Lower lobe of right lung (tissue), 2 donors: ENCODE results near the gene SLC24A3. TPM values are rescaled to one million over a fixed set of nuclear protein-coding genes. Genes with fewer than 3 reads are reported as not detected.
A peak's percentile ranks its signal among the peaks of the same experiment; 100 is the strongest.

ENCODE experiments used
- ATAC-seq, 2 donors: fragments of 200-7000 bp; cut with Tn5 transposase; one replicate each; pipeline ENCODE4 v1.9.1; 2020 to 2022; ENCODE audit warnings: mild to moderate bottlenecking in 2 of 2, moderate library complexity in 2 of 2
- DNase-seq: peaks from one replicate; pipeline ENCODE4 v3.0.0-alpha.2; 2020
- H3K27ac ChIP-seq: fragments of 200-600 bp; one replicate; pipeline ENCODE4 v1.8.0; 2022
- H3K27me3 ChIP-seq: fragments of 200-600 bp; one replicate; pipeline ENCODE4 v1.8.0; 2022; ENCODE audit warnings: low read depth
- H3K36me3 ChIP-seq: fragments of 200-600 bp; one replicate; pipeline ENCODE4 v1.8.0; 2022; ENCODE audit warnings: mild to moderate bottlenecking
- H3K4me1 ChIP-seq: fragments of 200-600 bp; one replicate; pipeline ENCODE4 v1.8.0; 2022
- H3K4me3 ChIP-seq: fragments of 200-600 bp; one replicate; pipeline ENCODE4 v1.8.0; 2022; ENCODE audit warnings: mild to moderate bottlenecking
- H3K9me3 ChIP-seq: fragments of 200-600 bp; one replicate; pipeline ENCODE4 v1.8.0; 2022
- intact Hi-C: fragments of 100-400 bp; cut with DNase I; formaldehyde crosslinking; loops from one replicate; pipeline ENCODE4 v1.11.0; 2022
- total RNA-seq: library from RNA; stranded (reverse); fragmentation: NEBNext Ultra II Directional; extraction: Animal tissue kit (Norgen Biotek cat#: 25700); gene quantifications from one replicate; pipeline ENCODE4 v1.2.1, GENCODE V29; 2021
- TF ChIP-seq, protein P1 (sequence below): fragments of 200-600 bp; IDR thresholded peaks from one replicate; pipeline ENCODE4 v1.8.0; 2022; ENCODE audit warnings: antibody characterized with exemption, mild to moderate bottlenecking
- donor health status: DM: no; HTN: yes; CAD: no; lungs with severe emphysema.

Gene SLC24A3
- total RNA-seq, 1 donor from 2014 or later: 7.9 TPM

DNA sequence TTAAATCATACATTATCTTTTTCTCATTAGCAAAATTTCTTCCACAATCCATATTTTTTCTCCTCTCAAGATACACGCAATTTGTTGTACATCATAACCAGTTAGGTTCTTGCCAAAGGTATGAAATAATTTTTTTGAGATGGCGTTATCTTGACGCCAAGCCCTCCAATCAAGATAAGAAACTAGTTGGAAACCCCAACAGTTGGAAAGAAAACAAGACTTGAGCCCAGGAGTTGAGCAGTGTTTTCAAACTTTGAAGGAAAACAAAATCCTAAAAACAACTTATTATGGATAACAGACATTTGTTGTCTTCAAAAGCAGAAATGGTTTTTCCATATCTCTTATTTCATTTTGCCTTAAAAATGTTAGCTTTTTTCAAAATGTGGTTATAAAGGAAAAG is 184.8 kb downstream of the SLC24A3 start:
- intact Hi-C loops: no loop called here
- no peak for ATAC-seq
- Histone ChIP-seq H3K9me3 (peaks cover 16% of the 10 kb centered on the region), H3K27ac (no peak overlapping the region), H3K27me3 (no peaks in the 10 kb centered on the region), H3K4me1 (no peaks in the 10 kb centered on the region), H3K4me3 (no peak overlapping the region), H3K36me3 (no peaks in the 10 kb centered on the region)
- TF ChIP-seq, protein P1, sequence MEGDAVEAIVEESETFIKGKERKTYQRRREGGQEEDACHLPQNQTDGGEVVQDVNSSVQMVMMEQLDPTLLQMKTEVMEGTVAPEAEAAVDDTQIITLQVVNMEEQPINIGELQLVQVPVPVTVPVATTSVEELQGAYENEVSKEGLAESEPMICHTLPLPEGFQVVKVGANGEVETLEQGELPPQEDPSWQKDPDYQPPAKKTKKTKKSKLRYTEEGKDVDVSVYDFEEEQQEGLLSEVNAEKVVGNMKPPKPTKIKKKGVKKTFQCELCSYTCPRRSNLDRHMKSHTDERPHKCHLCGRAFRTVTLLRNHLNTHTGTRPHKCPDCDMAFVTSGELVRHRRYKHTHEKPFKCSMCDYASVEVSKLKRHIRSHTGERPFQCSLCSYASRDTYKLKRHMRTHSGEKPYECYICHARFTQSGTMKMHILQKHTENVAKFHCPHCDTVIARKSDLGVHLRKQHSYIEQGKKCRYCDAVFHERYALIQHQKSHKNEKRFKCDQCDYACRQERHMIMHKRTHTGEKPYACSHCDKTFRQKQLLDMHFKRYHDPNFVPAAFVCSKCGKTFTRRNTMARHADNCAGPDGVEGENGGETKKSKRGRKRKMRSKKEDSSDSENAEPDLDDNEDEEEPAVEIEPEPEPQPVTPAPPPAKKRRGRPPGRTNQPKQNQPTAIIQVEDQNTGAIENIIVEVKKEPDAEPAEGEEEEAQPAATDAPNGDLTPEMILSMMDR: no peak
- no peak for DNase-seq

GRCh38 chr20:19397666-19398065 is 185.2 kb downstream of the SLC24A3 start:
- Histone ChIP-seq H3K9me3 (peaks cover 16% of the 10 kb centered on the region), H3K27ac (no peak overlapping the region), H3K27me3 (no peaks in the 10 kb centered on the region), H3K4me1 (no peaks in the 10 kb centered on the region), H3K36me3 (no peaks in the 10 kb centered on the region), H3K4me3 (no peak overlapping the region)
- TF ChIP-seq, protein P1: no peak
- DNase-seq (no peak), ATAC-seq (no peak)
- intact Hi-C loops: no loop called here

DNA sequence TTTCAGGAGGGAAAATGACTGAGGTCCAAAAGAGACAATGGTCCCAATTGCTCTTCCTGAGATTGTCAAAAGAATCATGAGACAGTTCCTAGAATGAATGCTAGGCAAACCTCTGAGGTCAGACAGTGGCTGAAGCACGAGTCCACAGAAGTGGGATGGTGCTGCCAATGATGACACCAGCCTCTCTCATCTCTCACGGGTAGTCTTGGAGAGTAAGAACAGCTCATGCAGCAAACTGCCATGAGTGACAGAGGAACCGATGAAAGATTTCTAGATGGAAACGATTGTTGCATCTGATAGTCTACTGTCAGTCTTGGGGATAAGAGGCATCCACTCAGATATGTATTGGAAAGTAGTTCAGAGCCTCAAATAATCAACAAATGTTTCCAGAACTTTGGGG is 188.7 kb downstream of the SLC24A3 start:
- intact Hi-C loops: no loop called here
- Histone ChIP-seq H3K27me3 (no peaks in the 10 kb centered on the region), H3K4me3 (no peak overlapping the region), H3K27ac (no peak overlapping the region), H3K4me1 (no peaks in the 10 kb centered on the region), H3K36me3 (no peaks in the 10 kb centered on the region), H3K9me3 (peaks cover 16% of the 10 kb centered on the region)
- DNase-seq (no peak), ATAC-seq (no peak)
- TF ChIP-seq, protein P1: no peak

DNA sequence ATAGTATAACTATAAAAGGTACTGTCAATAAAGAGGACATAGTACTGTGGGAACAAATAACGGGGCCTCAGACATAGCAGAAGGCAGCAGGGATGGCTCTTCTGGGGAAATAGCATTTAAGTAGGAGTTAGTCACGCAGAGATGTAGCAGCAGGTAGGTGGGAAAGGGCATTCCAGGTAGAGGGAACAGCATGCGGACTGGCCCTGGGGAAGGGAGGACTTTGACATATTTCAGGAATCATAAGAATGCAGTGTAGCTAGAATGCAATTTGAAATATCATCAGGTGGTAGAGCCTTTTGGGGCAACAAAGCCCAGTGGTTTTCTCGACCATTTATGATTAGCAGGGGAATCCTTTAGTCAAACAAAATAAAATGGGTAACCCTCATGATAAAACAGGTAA is 191.1 kb downstream of the SLC24A3 start:
- intact Hi-C loops: no loop called here
- Histone ChIP-seq H3K9me3 (peaks cover 12% of the 10 kb centered on the region), H3K36me3 (no peaks in the 10 kb centered on the region), H3K27ac (no peak overlapping the region), H3K4me3 (no peak overlapping the region), H3K27me3 (no peaks in the 10 kb centered on the region), H3K4me1 (peaks cover 15% of the 10 kb centered on the region)
- no peak for ATAC-seq
- no peak for DNase-seq
- TF ChIP-seq, protein P1: no peak

DNA sequence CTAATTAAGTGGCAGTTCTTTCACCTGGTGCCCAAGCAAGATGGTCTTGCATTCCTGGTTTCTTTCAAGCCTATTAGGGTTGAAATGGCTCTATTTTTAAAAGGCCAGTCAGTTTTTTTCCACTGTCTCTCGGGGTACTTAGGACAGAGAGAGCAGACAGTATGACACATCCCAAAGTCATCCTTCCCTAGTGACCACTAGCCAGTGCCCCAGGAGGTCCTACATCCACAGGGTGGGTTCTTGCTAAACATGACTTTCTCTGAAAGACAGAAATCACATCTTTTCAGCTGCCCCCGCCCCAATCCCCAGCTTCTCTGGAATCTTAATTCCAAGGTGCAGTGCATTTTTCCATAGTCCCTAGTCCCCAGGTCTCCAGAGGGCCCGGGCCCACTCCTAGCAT is 192.4 kb downstream of the SLC24A3 start:
- no peak for DNase-seq
- ATAC-seq: no peak
- no peaks in the 10 kb centered on the region for H3K9me3 ChIP-seq
- no peaks in the 10 kb centered on the region for H3K27me3 ChIP-seq
- TF ChIP-seq, protein P1: no peak
- no peak overlapping the region for H3K4me3 ChIP-seq
- peaks cover 22% of the 10 kb centered on the region for H3K4me1 ChIP-seq
- no peak overlapping the region for H3K27ac ChIP-seq
- intact Hi-C loops: no loop called here
- no peaks in the 10 kb centered on the region for H3K36me3 ChIP-seq

DNA sequence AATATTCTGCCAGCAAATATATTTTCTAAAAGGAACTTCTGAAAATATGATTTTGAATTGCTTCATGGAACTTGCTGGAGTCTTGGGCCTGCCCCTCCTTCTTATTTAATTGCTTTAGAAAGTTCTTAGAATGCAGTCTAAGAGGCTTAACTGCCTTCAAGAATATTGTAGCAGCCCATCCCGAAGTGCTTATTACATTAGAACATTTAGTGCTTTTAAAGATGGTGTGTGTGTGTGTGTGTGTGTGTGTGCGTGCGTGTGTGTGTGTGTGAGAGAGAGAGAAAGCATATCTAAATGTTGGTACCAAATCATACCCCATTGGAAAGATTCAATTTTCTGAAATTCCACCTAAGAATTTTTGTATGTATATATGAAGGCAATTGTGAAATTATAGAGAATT is 193.5 kb downstream of the SLC24A3 start:
- no peaks in the 10 kb centered on the region for H3K36me3 ChIP-seq
- TF ChIP-seq, protein P1: no peak
- H3K9me3 ChIP-seq: no peaks in the 10 kb centered on the region
- no peak overlapping the region for H3K4me3 ChIP-seq
- H3K27me3 ChIP-seq: no peaks in the 10 kb centered on the region
- ATAC-seq (peak; percentile 50 to 75), DNase-seq (no peak)
- no peak overlapping the region for H3K27ac ChIP-seq
- intact Hi-C loops: no loop called here
- peaks cover 22% of the 10 kb centered on the region for H3K4me1 ChIP-seq
